Left lung (tissue), 10 donors: ENCODE measurements around the gene ETV6. TPM values are rescaled to one million over a fixed set of nuclear protein-coding genes. Genes with fewer than 3 reads are reported as not detected.

Experiments used
- ATAC-seq: fragments of 200-7000 bp; cut with Tn5 transposase; one replicate; pipeline ENCODE4 v1.9.1; 2020; ENCODE audit warnings: moderate library complexity
- DNase-seq, 4 donors: peaks; one replicate each; pipeline ENCODE4 v3.0.0-alpha.2; 2013 to 2020
- H3K27ac ChIP-seq, 2 donors: fragments of 200-600 bp; sonication (generic) in 1 of 2; one replicate each; pipeline versions ENCODE4 v1.5.0 to v1.8.0; 2020 to 2021
- H3K27me3 ChIP-seq, 2 donors: fragments of 200-600 bp; sonication (generic) in 1 of 2; one replicate each; pipeline versions ENCODE4 v1.5.0 to v1.8.0; 2020 to 2021
- H3K36me3 ChIP-seq, 2 donors: fragments of 200-600 bp; sonication (generic) in 1 of 2; one replicate each; pipeline versions ENCODE4 v1.5.0 to v1.8.0; 2020 to 2021
- H3K4me1 ChIP-seq, 2 donors: fragments of 200-600 bp; one replicate each; pipeline ENCODE4 v1.8.0; 2021
- H3K4me3 ChIP-seq, 2 donors: fragments of 200-600 bp; sonication (generic) in 1 of 2; one replicate each; pipeline versions ENCODE4 v1.5.0 to v1.8.0; 2020 to 2021; ENCODE audit warnings: mild to moderate bottlenecking in 1 of 2
- H3K9me3 ChIP-seq, 2 donors: fragments of 200-600 bp; sonication (generic) in 1 of 2; one replicate each; pipeline versions ENCODE4 v1.5.0 to v1.8.0; 2020 to 2021
- CTCF ChIP-seq, 2 donors: fragments of 200-600 bp; sonication (generic) in 1 of 2; IDR thresholded peaks; one replicate each; pipeline versions ENCODE4 v1.5.0 to v1.8.0; 2021; ENCODE audit warnings: antibody characterized with exemption in 2 of 2
- intact Hi-C, 2 donors: fragments of 100-400 bp; cut with DNase I; formaldehyde crosslinking; loops; one replicate each; pipeline versions ENCODE4 v1.11.2 to v1.14.2; 2022
- polyA plus RNA-seq, 6 donors: library from polyadenylated mRNA; unstranded; fragments of 120-200 nt; gene quantifications; one replicate each; pipeline ENCODE4 v1.2.1, GENCODE V29; 2013; ENCODE audit not compliant: insufficient read length in 6 of 6
- total RNA-seq, 2 donors: library from RNA; stranded (reverse); fragmentation: NEBNext Ultra II Directional; extraction: Animal tissue kit (Norgen Biotek cat#: 25700); gene quantifications; one replicate each; pipeline ENCODE4 v1.2.1, GENCODE V29; 2021
- donor health status: DM: no; HTN: yes; CAD: no.
- donor health status: DM: no; HTN: no; CAD: no.

The ETV6 gene
- total and polyA plus RNA-seq, 8 donors = 16.0 to 44.7 (median 17.1) TPM

GRCh38 chr12:11897923-11898322 lies 248.4 kb downstream of the ETV6 start:
- intact Hi-C loops = no loop called here
- H3K27ac ChIP-seq = no peak overlapping the region
- H3K4me1 ChIP-seq = peaks cover 0 to 13% of the 10 kb centered on the region in 2 donors
- no peaks in the 10 kb centered on the region for H3K9me3 ChIP-seq
- no peak for TF ChIP-seq CTCF (IDR thresholded peaks at IDR 0.05)
- H3K4me3 ChIP-seq = no peak overlapping the region
- DNase-seq (no peak), ATAC-seq (no peak)
- no peaks in the 10 kb centered on the region for H3K27me3 ChIP-seq
- H3K36me3 ChIP-seq = peaks cover 0 to 15% of the 10 kb centered on the region in 2 donors

GRCh38 chr12:11901701-11902524 lies 252.4 kb downstream of the ETV6 start:
- Histone ChIP-seq H3K27me3 (no peaks in the 10 kb centered on the region), H3K27ac (no peak overlapping the region), H3K36me3 (no peaks in the 10 kb centered on the region), H3K9me3 (peaks cover 0 to 7% of the 10 kb centered on the region in 2 donors), H3K4me1 (no peaks in the 10 kb centered on the region), H3K4me3 (no peak overlapping the region)
- intact Hi-C loops = no loop called here
- no peak for TF ChIP-seq CTCF (IDR thresholded peaks at IDR 0.05)
- no peak for ATAC-seq
- DNase-seq = no peak

GRCh38 chr12:11902525-11902875 lies 253.0 kb downstream of the ETV6 start:
- Histone ChIP-seq H3K4me3 (no peak overlapping the region), H3K9me3 (peaks cover 0 to 13% of the 10 kb centered on the region in 2 donors), H3K36me3 (no peaks in the 10 kb centered on the region), H3K27ac (no peak overlapping the region), H3K27me3 (no peaks in the 10 kb centered on the region), H3K4me1 (no peaks in the 10 kb centered on the region)
- ATAC-seq = no peak
- DNase-seq = no peak
- intact Hi-C loops = no loop called here
- no peak for TF ChIP-seq CTCF (IDR thresholded peaks at IDR 0.05)

- no peaks in the 10 kb centered on the region for H3K27me3 ChIP-seq
- H3K4me1 ChIP-seq = no peaks in the 10 kb centered on the region
- no peak for TF ChIP-seq CTCF (IDR thresholded peaks at IDR 0.05)
- intact Hi-C loops = no loop called here
- DNase-seq (no peak), ATAC-seq (no peak)
- no peaks in the 10 kb centered on the region for H3K36me3 ChIP-seq
- H3K4me3 ChIP-seq = no peak overlapping the region
- no peak overlapping the region for H3K27ac ChIP-seq
- peaks cover 0 to 28% of the 10 kb centered on the region in 2 donors for H3K9me3 ChIP-seq
These were observed 254.7 kb downstream of the ETV6 start for GRCh38 chr12:11904124-11904523.

GRCh38 chr12:11905534-11905933 lies 256.1 kb downstream of the ETV6 start:
- no peak for DNase-seq
- Histone ChIP-seq H3K36me3 (no peaks in the 10 kb centered on the region), H3K9me3 (peaks cover 0 to 31% of the 10 kb centered on the region in 2 donors), H3K27me3 (no peaks in the 10 kb centered on the region), H3K4me1 (no peaks in the 10 kb centered on the region), H3K4me3 (no peak overlapping the region), H3K27ac (no peak overlapping the region)
- ATAC-seq = no peak
- intact Hi-C loops = no loop called here
- TF ChIP-seq CTCF (IDR thresholded peaks at IDR 0.05) = no peak
